ENCODE measurements around the gene PSMB9.

DNA sequence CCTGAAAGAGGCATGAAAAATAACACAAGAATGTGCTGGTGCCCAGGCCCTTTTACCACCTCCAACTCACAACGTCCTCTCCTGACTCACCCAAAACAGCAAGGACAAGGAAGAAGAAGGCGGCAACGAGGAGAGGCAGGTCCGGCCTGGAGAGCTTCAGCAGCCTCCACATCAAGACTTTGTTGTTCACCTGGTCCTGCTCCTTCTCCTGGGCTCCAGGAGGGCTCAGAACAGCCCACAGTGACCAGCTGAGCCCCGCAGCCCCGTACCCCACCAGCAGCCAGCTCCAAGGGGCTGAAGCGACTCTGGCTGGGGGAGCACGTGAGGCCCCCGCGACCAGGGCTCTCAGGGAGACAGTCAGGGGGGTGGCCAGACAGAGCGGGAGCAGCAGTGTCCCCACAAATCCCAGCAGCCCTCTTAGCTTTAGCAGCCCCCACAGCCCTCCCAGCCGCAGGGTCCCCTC is 16.3 kb upstream of the PSMB9 start:
- TF ChIP-seq, protein P1, sequence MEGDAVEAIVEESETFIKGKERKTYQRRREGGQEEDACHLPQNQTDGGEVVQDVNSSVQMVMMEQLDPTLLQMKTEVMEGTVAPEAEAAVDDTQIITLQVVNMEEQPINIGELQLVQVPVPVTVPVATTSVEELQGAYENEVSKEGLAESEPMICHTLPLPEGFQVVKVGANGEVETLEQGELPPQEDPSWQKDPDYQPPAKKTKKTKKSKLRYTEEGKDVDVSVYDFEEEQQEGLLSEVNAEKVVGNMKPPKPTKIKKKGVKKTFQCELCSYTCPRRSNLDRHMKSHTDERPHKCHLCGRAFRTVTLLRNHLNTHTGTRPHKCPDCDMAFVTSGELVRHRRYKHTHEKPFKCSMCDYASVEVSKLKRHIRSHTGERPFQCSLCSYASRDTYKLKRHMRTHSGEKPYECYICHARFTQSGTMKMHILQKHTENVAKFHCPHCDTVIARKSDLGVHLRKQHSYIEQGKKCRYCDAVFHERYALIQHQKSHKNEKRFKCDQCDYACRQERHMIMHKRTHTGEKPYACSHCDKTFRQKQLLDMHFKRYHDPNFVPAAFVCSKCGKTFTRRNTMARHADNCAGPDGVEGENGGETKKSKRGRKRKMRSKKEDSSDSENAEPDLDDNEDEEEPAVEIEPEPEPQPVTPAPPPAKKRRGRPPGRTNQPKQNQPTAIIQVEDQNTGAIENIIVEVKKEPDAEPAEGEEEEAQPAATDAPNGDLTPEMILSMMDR (conservative IDR thresholded peaks at IDR 0.05; ENCODE audit: low read depth in 2 of 2) = no peak
- TF ChIP-seq POLR2AphosphoS5 (IDR thresholded peaks at IDR 0.05; ENCODE audit: low read depth) (no peak), CREB1 (CRISPR knock-in tag; IDR thresholded peaks at IDR 0.05; ENCODE audit: low read depth) (no peak), EZH2 (IDR thresholded peaks at IDR 0.05; ENCODE audit: low read depth, unreplicated experiment) (no peak), EZH2phosphoT487 (IDR thresholded peaks at IDR 0.05; ENCODE audit: unreplicated experiment) (no peak), ZNF114 (CRISPR knock-in tag; IDR thresholded peaks at IDR 0.05) (no peak), JUNB (IDR thresholded peaks at IDR 0.05; ENCODE audit: unreplicated experiment) (no peak), NANOG (IDR thresholded peaks at IDR 0.05; ENCODE audit: borderline replicate concordance) (no peak), STAT1 (IDR thresholded peaks at IDR 0.05; ENCODE audit: unreplicated experiment) (no peak)
- TF ChIP-seq, protein P2, sequence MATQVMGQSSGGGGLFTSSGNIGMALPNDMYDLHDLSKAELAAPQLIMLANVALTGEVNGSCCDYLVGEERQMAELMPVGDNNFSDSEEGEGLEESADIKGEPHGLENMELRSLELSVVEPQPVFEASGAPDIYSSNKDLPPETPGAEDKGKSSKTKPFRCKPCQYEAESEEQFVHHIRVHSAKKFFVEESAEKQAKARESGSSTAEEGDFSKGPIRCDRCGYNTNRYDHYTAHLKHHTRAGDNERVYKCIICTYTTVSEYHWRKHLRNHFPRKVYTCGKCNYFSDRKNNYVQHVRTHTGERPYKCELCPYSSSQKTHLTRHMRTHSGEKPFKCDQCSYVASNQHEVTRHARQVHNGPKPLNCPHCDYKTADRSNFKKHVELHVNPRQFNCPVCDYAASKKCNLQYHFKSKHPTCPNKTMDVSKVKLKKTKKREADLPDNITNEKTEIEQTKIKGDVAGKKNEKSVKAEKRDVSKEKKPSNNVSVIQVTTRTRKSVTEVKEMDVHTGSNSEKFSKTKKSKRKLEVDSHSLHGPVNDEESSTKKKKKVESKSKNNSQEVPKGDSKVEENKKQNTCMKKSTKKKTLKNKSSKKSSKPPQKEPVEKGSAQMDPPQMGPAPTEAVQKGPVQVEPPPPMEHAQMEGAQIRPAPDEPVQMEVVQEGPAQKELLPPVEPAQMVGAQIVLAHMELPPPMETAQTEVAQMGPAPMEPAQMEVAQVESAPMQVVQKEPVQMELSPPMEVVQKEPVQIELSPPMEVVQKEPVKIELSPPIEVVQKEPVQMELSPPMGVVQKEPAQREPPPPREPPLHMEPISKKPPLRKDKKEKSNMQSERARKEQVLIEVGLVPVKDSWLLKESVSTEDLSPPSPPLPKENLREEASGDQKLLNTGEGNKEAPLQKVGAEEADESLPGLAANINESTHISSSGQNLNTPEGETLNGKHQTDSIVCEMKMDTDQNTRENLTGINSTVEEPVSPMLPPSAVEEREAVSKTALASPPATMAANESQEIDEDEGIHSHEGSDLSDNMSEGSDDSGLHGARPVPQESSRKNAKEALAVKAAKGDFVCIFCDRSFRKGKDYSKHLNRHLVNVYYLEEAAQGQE (IDR thresholded peaks at IDR 0.05; ENCODE audit: unreplicated experiment) = no peak
- TF ChIP-seq, protein P3, sequence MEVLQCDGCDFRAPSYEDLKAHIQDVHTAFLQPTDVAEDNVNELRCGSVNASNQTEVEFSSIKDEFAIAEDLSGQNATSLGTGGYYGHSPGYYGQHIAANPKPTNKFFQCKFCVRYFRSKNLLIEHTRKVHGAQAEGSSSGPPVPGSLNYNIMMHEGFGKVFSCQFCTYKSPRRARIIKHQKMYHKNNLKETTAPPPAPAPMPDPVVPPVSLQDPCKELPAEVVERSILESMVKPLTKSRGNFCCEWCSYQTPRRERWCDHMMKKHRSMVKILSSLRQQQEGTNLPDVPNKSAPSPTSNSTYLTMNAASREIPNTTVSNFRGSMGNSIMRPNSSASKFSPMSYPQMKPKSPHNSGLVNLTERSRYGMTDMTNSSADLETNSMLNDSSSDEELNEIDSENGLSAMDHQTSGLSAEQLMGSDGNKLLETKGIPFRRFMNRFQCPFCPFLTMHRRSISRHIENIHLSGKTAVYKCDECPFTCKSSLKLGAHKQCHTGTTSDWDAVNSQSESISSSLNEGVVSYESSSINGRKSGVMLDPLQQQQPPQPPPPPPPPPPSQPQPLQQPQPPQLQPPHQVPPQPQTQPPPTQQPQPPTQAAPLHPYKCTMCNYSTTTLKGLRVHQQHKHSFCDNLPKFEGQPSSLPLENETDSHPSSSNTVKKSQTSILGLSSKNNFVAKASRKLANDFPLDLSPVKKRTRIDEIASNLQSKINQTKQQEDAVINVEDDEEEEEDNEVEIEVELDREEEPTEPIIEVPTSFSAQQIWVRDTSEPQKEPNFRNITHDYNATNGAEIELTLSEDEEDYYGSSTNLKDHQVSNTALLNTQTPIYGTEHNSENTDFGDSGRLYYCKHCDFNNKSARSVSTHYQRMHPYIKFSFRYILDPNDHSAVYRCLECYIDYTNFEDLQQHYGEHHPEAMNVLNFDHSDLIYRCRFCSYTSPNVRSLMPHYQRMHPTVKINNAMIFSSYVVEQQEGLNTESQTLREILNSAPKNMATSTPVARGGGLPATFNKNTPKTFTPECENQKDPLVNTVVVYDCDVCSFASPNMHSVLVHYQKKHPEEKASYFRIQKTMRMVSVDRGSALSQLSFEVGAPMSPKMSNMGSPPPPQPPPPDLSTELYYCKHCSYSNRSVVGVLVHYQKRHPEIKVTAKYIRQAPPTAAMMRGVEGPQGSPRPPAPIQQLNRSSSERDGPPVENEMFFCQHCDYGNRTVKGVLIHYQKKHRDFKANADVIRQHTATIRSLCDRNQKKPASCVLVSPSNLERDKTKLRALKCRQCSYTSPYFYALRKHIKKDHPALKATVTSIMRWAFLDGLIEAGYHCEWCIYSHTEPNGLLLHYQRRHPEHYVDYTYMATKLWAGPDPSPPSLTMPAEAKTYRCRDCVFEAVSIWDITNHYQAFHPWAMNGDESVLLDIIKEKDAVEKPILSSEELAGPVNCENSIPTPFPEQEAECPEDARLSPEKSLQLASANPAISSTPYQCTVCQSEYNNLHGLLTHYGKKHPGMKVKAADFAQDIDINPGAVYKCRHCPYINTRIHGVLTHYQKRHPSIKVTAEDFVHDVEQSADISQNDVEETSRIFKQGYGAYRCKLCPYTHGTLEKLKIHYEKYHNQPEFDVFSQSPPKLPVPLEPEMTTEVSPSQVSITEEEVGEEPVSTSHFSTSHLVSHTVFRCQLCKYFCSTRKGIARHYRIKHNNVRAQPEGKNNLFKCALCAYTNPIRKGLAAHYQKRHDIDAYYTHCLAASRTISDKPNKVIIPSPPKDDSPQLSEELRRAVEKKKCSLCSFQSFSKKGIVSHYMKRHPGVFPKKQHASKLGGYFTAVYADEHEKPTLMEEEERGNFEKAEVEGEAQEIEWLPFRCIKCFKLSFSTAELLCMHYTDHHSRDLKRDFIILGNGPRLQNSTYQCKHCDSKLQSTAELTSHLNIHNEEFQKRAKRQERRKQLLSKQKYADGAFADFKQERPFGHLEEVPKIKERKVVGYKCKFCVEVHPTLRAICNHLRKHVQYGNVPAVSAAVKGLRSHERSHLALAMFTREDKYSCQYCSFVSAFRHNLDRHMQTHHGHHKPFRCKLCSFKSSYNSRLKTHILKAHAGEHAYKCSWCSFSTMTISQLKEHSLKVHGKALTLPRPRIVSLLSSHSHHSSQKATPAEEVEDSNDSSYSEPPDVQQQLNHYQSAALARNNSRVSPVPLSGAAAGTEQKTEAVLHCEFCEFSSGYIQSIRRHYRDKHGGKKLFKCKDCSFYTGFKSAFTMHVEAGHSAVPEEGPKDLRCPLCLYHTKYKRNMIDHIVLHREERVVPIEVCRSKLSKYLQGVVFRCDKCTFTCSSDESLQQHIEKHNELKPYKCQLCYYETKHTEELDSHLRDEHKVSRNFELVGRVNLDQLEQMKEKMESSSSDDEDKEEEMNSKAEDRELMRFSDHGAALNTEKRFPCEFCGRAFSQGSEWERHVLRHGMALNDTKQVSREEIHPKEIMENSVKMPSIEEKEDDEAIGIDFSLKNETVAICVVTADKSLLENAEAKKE (CRISPR knock-in tag; IDR thresholded peaks at IDR 0.05) = no peak
- TF ChIP-seq, protein P4, sequence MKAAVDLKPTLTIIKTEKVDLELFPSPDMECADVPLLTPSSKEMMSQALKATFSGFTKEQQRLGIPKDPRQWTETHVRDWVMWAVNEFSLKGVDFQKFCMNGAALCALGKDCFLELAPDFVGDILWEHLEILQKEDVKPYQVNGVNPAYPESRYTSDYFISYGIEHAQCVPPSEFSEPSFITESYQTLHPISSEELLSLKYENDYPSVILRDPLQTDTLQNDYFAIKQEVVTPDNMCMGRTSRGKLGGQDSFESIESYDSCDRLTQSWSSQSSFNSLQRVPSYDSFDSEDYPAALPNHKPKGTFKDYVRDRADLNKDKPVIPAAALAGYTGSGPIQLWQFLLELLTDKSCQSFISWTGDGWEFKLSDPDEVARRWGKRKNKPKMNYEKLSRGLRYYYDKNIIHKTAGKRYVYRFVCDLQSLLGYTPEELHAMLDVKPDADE (IDR thresholded peaks at IDR 0.05) = no peak
